Sigmoid colon (tissue), 7 donors: ENCODE data around the gene IFNLR1. TPM values are rescaled to one million over a fixed set of nuclear protein-coding genes. Genes with fewer than 3 reads are reported as not detected.
"Not testable (repeated sequence)": the region's sequence is repeated elsewhere in the genome, so short reads cannot be mapped to it uniquely, and the experiment has no call there.

ENCODE experiments used
- DNase-seq: peaks from one replicate; pipeline ENCODE4 v3.0.0-alpha.2; 2019
- H3K27ac ChIP-seq, 4 donors: fragments of 200-600 bp; sonication (generic); one replicate each; pipeline ENCODE4 v1.5.1; 2016 to 2019; ENCODE audit warnings: mild to moderate bottlenecking in 1 of 4
- H3K27me3 ChIP-seq, 3 donors: fragments of 200-600 bp; sonication (generic); one replicate each; pipeline ENCODE4 v1.5.1; 2019; ENCODE audit warnings: mild to moderate bottlenecking in 1 of 3
- H3K36me3 ChIP-seq, 4 donors: fragments of 200-600 bp; sonication (generic); one replicate each; pipeline ENCODE4 v1.5.1; 2016 to 2019
- H3K4me1 ChIP-seq, 4 donors: fragments of 200-600 bp; sonication (generic); one replicate each; pipeline ENCODE4 v1.5.1; 2017 to 2019
- H3K4me3 ChIP-seq, 4 donors: fragments of 200-600 bp; sonication (generic); one replicate each; pipeline ENCODE4 v1.5.1; 2017 to 2019; ENCODE audit warnings: mild to moderate bottlenecking in 2 of 4, moderate library complexity in 1 of 4
- H3K9me3 ChIP-seq, 4 donors: fragments of 200-600 bp in 3 of 4; sonication (generic) in 3 of 4; one replicate each; pipeline versions ENCODE4 v1.5.1 to v1.6.1; 2013 to 2019
- CTCF ChIP-seq, 4 experiments: fragments of 450-650 bp in 3 of 4; fragments of 200-600 bp in 1 of 4; IDR thresholded peaks; one replicate each; pipeline ENCODE4 v1.5.1; 2016 to 2019; ENCODE audit warnings: antibody characterized with exemption in 4 of 4, mild to moderate bottlenecking in 3 of 4, moderate library complexity in 2 of 4
- EP300 ChIP-seq, 4 donors: sonication (generic); formaldehyde crosslinking; IDR thresholded peaks; one replicate each; pipeline ENCODE4 v1.6.1; 2017; ENCODE audit warnings: antibody characterized with exemption in 4 of 4
- POLR2A ChIP-seq, 2 donors: fragments of 450-650 bp; IDR thresholded peaks; one replicate each; pipeline ENCODE4 v1.6.1; 2016; ENCODE audit warnings: antibody characterized with exemption in 2 of 2, mild to moderate bottlenecking in 2 of 2, moderate library complexity in 2 of 2
- POLR2AphosphoS5 ChIP-seq, 4 donors: sonication (generic); formaldehyde crosslinking; IDR thresholded peaks; one replicate each; pipeline ENCODE4 v1.6.1; 2017; ENCODE audit warnings: antibody characterized with exemption in 4 of 4
- WGBS, 2 donors: extraction: QIAGEN DNeasy Blood & Tissue Kit; methylation state at CpG; one replicate each; pipeline ENCODE4 v1.1.7; 2013; 5-methylcytosine and 5-hydroxymethylcytosine counted together
- intact Hi-C: fragments of 100-400 bp; cut with DNase I; formaldehyde crosslinking; loops from one replicate; pipeline ENCODE4 v1.15.1; 2023
- polyA plus RNA-seq, 3 donors: library from polyadenylated mRNA; stranded (reverse); fragments of 200-250 nt; gene quantifications; one replicate each; pipeline ENCODE4 v1.2.3, GENCODE V29; 2013
- total RNA-seq, 4 donors: library from RNA; depleted of rRNA; stranded (reverse); fragments of >200 nt; gene quantifications; one replicate each; pipeline ENCODE4 v1.1.0, GENCODE V29; 2016
- donor health status: healthy with polysubstance abuse.
- donor health status: Bipolar disorder and iron deficiency.
- donor health status: healthy.

The IFNLR1 gene
- total and polyA plus RNA-seq, 7 donors, result 0.28 to 8.7 (median 4.2) TPM; not detected in 2

GRCh38 chr1:24210195-24210627 is 23.1 kb upstream of the IFNLR1 start:
- Histone ChIP-seq H3K4me1 (no peaks in the 10 kb centered on the region), H3K27ac (no peak overlapping the region), H3K36me3 (no peaks in the 10 kb centered on the region), H3K9me3 (no peaks in the 10 kb centered on the region), H3K4me3 (no peak overlapping the region), H3K27me3 (no peaks in the 10 kb centered on the region)
- TF ChIP-seq POLR2AphosphoS5 (IDR thresholded peaks at IDR 0.05) (no peak), POLR2A (IDR thresholded peaks at IDR 0.05) (no peak), CTCF (IDR thresholded peaks at IDR 0.05) (no peak), EP300 (IDR thresholded peaks at IDR 0.05) (no peak)
- intact Hi-C loops, result no loop called here
- WGBS, 2 donors, result 76 to 78% methylated on average over 10 of the region's 10 CpGs
- no peak for DNase-seq

DNA sequence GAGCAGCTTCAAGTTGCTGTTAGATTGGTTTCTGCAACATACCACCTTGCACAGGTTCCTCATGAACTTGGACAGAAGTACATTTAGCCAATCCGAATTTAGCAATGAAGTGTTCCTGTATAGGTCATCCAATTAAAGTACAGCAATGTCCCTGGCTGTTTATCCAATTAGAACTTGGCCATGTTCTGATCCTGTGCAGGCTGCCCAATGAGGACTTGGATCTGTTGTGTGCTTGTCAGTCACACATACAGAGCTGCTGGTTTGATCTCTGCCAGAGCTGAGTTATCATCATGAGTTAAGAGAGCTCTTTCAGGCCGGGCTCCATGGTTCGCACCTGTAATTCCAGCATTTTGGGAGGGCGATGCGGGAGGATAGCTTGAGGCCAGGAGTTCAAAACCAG is 22.0 kb upstream of the IFNLR1 start:
- Histone ChIP-seq H3K27me3 (no peaks in the 10 kb centered on the region), H3K9me3 (no peaks in the 10 kb centered on the region), H3K4me3 (no peak overlapping the region), H3K27ac (no peak overlapping the region), H3K36me3 (no peaks in the 10 kb centered on the region), H3K4me1 (no peaks in the 10 kb centered on the region)
- intact Hi-C loops, result no loop called here
- no peak for DNase-seq
- TF ChIP-seq CTCF (IDR thresholded peaks at IDR 0.05) (no peak), POLR2AphosphoS5 (IDR thresholded peaks at IDR 0.05) (no peak), POLR2A (IDR thresholded peaks at IDR 0.05) (no peak), EP300 (IDR thresholded peaks at IDR 0.05) (no peak)
- WGBS, 2 donors, result 92 to 93% methylated on average over 5 of the region's 5 CpGs

GRCh38 chr1:24207709-24208108 is 20.6 kb upstream of the IFNLR1 start:
- no peaks in the 10 kb centered on the region for H3K27me3 ChIP-seq
- no peaks in the 10 kb centered on the region for H3K9me3 ChIP-seq
- DNase-seq, result no peak
- TF ChIP-seq EP300 (IDR thresholded peaks at IDR 0.05) (no peak), POLR2AphosphoS5 (IDR thresholded peaks at IDR 0.05) (no peak), POLR2A (IDR thresholded peaks at IDR 0.05) (no peak), CTCF (IDR thresholded peaks at IDR 0.05) (no peak)
- no peaks in the 10 kb centered on the region for H3K4me1 ChIP-seq
- H3K4me3 ChIP-seq, result no peak overlapping the region
- intact Hi-C loops, result no loop called here
- 88 to 91% methylated on average over 6 of the region's 6 CpGs for WGBS, 2 donors
- no peak overlapping the region for H3K27ac ChIP-seq
- no peaks in the 10 kb centered on the region for H3K36me3 ChIP-seq

DNA sequence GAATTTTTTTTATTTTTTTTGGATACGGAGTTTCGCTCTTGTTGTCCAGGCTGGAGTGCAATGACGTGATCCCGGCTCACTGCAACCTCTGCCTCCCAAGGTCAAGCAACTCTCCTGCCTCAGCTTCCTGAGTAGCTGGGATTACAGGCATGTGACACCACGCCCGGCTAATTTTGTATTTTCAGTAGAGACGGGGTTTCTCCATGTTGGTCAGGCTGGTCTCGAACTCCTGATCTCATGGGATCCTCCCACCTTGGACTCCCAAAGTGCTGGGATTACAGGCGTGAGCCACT is 20.3 kb upstream of the IFNLR1 start:
- intact Hi-C loops, H3K27ac ChIP-seq, H3K36me3 ChIP-seq, H3K9me3 ChIP-seq, DNase-seq, H3K4me3 ChIP-seq, H3K27me3 ChIP-seq, H3K4me1 ChIP-seq: not testable (repeated sequence)
- 77 to 88% methylated on average over 9 of the region's 9 CpGs for WGBS, 2 donors

DNA sequence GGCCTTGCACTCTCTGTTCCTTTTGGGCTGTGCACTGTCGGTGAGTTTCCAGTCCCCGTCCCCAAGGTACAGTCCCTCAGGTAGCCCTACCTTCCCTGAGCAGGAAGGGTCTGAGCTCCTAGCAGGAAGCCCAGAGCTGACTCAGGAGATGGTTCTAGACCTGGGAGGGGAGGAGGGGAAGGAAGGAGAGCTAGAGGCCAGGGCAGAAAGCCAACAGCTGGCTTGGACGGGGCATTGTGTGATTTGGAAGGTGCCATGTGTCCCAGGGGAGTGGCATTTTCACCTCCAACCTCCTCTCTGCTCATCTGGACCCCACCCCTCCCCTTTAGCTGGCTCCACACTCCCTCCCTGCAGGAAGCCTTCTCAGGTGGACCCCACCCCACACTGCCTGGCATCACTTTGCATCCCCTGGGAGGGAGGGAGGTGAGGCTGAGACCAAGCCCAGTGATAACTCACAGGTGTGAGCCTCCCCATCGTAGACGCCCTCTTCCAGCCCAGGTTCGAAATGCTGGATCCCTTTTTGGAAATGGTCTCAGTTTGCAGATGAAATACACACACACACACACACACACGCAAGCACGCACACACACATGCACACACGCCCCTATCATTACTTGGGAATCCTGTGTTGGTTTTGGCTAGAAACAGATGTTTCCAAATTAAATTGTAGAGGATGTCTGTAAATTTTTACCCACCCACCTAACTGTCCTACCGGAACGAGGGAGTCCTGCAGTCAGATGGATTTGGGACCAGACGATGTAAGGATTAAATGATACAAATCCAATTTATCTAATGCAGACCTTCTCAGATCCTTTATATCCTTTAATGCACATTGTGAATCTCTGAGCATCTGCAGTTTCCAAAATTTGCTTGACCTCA is 19.7 kb upstream of the IFNLR1 start:
- intact Hi-C loops, result no loop called here
- TF ChIP-seq CTCF (IDR thresholded peaks at IDR 0.05), result no peak
- no peak for TF ChIP-seq EP300 (IDR thresholded peaks at IDR 0.05)
- TF ChIP-seq POLR2AphosphoS5 (IDR thresholded peaks at IDR 0.05), result no peak
- no peak for TF ChIP-seq POLR2A (IDR thresholded peaks at IDR 0.05)

More for the DNA sequence above, 19.7 kb upstream of the IFNLR1 start:
- no peaks in the 10 kb centered on the region for H3K36me3 ChIP-seq
- no peak overlapping the region for H3K27ac ChIP-seq
- H3K4me1 ChIP-seq, result peaks cover 0 to 6% (median 2%) of the 10 kb centered on the region in 4 donors
- WGBS, 2 donors, result 43 to 75% methylated on average over 12 of the region's 12 CpGs
- no peaks in the 10 kb centered on the region for H3K27me3 ChIP-seq
- H3K9me3 ChIP-seq, result no peaks in the 10 kb centered on the region
- H3K4me3 ChIP-seq, result no peak overlapping the region
- DNase-seq, result no peak
